ENCODE results near the gene MYL11.

The MYL11 gene

DNA sequence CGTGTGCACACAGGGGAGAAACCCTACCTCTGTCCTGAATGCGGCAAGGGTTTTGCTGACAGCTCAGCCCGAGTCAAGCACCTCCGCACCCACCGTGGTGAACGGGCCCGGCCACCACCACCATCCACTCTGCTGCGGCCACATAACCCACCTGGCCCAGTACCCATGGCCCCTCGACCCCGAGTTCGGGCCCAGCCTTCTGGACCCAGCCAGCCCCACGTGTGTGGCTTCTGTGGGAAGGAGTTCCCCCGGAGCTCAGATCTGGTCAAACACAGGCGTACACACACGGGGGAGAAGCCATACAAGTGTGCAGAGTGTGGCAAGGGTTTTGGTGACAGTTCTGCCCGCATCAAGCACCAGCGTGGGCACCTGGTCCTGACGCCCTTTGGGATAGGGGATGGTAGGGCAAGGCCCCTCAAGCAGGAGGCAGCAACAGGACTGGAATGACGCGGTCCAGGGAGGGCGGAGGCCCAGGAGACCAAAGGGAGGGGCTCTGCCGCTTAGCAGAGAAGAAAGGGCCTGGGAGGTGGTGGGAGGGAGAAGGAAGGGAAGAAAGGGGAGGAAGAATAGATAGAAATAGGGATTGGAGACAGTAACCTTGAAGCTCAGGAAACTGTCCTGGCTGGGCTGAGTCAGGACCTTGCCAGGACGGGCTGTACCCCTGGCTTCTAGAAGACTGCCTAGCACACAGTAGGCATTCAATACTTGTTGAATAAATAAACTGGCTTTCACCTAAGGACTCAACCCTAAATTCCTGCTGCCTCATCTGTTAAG, 24.2 kb downstream of the MYL11 start:
- no peak for DNase-seq (ENCODE audit: low spot score)
- TF ChIP-seq, protein P1, sequence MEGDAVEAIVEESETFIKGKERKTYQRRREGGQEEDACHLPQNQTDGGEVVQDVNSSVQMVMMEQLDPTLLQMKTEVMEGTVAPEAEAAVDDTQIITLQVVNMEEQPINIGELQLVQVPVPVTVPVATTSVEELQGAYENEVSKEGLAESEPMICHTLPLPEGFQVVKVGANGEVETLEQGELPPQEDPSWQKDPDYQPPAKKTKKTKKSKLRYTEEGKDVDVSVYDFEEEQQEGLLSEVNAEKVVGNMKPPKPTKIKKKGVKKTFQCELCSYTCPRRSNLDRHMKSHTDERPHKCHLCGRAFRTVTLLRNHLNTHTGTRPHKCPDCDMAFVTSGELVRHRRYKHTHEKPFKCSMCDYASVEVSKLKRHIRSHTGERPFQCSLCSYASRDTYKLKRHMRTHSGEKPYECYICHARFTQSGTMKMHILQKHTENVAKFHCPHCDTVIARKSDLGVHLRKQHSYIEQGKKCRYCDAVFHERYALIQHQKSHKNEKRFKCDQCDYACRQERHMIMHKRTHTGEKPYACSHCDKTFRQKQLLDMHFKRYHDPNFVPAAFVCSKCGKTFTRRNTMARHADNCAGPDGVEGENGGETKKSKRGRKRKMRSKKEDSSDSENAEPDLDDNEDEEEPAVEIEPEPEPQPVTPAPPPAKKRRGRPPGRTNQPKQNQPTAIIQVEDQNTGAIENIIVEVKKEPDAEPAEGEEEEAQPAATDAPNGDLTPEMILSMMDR (IDR thresholded peaks at IDR 0.05; ENCODE audit: extremely low read depth, insufficient read depth, missing control alignments) = no peak
- in situ Hi-C loops (cut with MboI; ENCODE audit: low pct_unique_long_range_greater_than_20kb, low sequenced_read_pairs, unreplicated experiment) = no loop called here

DNA sequence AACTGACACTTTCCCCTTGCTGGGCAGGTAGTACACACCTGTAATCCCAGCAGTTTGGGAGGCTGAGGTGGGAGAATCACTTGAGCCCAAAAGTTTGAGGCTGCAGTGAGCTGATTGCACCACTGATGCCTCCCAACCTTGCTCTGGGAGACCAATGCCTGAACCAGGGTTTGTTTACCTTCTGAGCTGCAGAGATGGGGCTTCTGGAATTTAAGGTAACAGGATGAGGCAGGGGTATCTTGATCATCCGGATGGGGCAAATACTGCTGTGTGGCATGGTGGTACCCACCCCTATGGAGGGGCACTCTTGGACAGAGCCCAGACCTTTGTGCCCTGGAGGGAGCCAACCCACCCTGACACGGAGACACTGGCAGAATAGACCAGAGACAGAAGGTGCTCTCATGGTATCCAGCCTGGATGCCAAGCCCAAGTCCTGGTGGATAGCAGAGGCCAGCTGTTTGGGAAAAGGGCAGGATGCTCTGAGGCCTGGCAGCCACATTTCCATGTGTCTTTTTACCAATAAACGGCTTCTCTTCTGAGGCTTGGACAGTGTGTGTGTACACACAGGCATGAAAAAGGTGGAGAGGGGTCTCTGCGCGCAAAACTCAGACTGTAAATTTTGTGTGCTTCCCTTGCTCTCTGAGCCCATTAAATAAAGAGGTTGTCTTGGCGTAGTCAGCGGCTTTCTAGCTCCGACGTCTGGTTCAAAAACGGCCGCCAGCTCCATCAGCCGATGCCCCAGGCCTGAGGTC, 25.0 kb downstream of the MYL11 start:
- TF ChIP-seq, protein P1 (IDR thresholded peaks at IDR 0.05; ENCODE audit: extremely low read depth, insufficient read depth, missing control alignments) = no peak
- no peak for DNase-seq (ENCODE audit: low spot score)
- in situ Hi-C loops (cut with MboI; ENCODE audit: low pct_unique_long_range_greater_than_20kb, low sequenced_read_pairs, unreplicated experiment) = loop anchor here (25.0 kb wide), 1 partner anchor 287 kb away; the partner anchor contains the start of genes GDPD3 and MAPK3

GRCh38 chr16:30401768-30402425, 27.3 kb downstream of the MYL11 start:
- TF ChIP-seq, protein P1 (IDR thresholded peaks at IDR 0.05; ENCODE audit: extremely low read depth, insufficient read depth, missing control alignments) = no peak
- DNase-seq (ENCODE audit: low spot score) = no peak
- in situ Hi-C loops (cut with MboI; ENCODE audit: low pct_unique_long_range_greater_than_20kb, low sequenced_read_pairs, unreplicated experiment) = loop anchor here (25.0 kb wide), 1 partner anchor 290 kb away; the partner anchor contains the start of genes GDPD3 and MAPK3

DNA sequence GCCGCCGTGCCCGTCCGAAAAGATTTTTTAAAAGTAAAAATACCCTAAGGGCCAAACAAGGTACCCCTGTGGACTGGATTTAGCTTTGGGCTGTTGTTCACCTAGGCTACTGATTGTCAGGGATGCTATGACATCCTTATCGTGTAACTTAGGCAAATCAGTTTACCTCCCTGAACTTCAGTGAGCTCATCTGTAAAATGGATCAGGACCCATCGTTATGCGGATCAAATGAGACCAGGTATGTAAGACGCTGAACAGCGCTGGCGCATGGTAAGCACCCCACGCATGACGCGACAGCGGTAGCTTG, 32.1 kb downstream of the MYL11 start:
- DNase-seq (ENCODE audit: low spot score) = no peak
- in situ Hi-C loops (cut with MboI; ENCODE audit: low pct_unique_long_range_greater_than_20kb, low sequenced_read_pairs, unreplicated experiment) = loop anchor here (25.0 kb wide), 1 partner anchor 294 kb away; the partner anchor contains the start of genes GDPD3 and MAPK3
- TF ChIP-seq, protein P1 (IDR thresholded peaks at IDR 0.05; ENCODE audit: extremely low read depth, insufficient read depth, missing control alignments) = no peak

DNA sequence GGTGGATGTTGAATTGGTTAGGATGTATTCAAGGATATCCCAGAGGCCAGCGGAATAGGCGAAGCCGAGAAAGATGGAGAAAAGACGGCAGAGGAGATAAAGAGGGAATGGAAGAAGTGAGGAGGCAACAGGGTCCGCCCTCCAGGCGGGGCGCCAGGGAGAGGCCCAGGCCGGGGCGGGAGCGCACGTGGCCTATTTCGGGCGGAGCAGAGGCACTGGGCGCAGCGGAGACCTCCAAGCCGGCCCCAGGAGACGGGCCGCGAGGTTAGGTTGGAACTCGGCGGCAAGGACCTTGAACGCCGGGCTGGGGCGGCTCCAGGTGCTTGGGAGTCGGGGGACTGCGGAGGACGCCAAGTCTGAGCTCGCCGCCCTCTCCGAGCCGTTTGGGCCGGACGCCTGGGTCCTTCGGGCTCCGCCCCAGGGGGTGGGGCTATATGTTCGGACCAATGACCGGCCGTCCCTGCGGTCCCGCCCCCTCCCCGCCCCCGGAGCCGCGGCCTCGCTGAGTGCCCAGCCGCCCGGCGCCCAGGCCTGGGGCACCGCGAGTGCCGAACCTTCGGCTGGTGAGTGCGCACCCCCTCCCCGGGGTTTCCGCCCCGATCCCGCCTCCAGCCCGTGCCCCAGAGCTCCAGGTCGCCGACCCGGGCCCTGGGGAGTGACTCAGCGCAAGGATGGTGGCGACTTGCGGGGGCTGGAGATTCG, 32.7 kb downstream of the MYL11 start, which contains the start of gene ZNF771:
Gene ZNF771 (plus strand): TSS at position 505 of the 702 bp plus-strand sequence. CDS start 448 bp downstream, outside the sequence.
- peak; percentile 96 for DNase-seq (ENCODE audit: low spot score)
- TF ChIP-seq, protein P1 (IDR thresholded peaks at IDR 0.05; ENCODE audit: extremely low read depth, insufficient read depth, missing control alignments) = no peak
- in situ Hi-C loops (cut with MboI; ENCODE audit: low pct_unique_long_range_greater_than_20kb, low sequenced_read_pairs, unreplicated experiment) = loop anchor here (25.0 kb wide), 1 partner anchor 295 kb away; the partner anchor contains the start of genes GDPD3 and MAPK3

Data from GM13977 (cell line).